HS-5 (cell line): ENCODE measurements around the gene SIDT2.
"Not testable (repeated sequence)": the region's sequence is repeated elsewhere in the genome, so short reads cannot be mapped to it uniquely, and the experiment has no call there.

Experiments
- DNase-seq: peaks from one replicate; pipeline ENCODE4 v3.0.0-alpha.2; 2012; ENCODE audit warnings: low read depth

SIDT2 gene

DNA sequence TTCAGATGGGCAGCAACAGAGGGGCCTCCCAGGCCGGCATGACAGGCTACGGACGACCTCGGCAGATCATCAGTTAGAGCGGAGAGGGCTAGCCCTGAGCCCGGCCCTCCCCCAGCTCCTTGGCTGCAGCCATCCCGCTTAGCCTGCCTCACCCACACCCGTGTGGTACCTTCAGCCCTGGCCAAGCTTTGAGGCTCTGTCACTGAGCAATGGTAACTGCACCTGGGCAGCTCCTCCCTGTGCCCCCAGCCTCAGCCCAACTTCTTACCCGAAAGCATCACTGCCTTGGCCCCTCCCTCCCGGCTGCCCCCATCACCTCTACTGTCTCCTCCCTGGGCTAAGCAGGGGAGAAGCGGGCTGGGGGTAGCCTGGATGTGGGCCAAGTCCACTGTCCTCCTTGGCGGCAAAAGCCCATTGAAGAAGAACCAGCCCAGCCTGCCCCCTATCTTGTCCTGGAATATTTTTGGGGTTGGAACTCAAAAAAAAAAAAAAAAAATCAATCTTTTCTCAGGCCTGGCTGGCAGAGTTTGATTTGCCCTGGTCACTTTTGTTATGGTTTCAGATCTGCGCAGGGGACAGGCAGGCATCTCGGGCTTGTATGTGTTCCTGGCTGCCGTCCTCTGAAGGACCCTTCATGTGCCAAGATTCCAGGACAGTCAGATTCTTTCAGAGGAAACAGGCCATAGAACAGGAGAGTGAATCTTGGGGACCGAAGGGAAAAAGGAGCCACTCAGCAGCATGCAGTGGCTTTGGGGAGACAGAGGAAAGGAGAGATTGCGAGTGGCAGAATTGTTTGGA is 25.9 kb downstream of the SIDT2 start:
- DNase-seq, result no peak

DNA sequence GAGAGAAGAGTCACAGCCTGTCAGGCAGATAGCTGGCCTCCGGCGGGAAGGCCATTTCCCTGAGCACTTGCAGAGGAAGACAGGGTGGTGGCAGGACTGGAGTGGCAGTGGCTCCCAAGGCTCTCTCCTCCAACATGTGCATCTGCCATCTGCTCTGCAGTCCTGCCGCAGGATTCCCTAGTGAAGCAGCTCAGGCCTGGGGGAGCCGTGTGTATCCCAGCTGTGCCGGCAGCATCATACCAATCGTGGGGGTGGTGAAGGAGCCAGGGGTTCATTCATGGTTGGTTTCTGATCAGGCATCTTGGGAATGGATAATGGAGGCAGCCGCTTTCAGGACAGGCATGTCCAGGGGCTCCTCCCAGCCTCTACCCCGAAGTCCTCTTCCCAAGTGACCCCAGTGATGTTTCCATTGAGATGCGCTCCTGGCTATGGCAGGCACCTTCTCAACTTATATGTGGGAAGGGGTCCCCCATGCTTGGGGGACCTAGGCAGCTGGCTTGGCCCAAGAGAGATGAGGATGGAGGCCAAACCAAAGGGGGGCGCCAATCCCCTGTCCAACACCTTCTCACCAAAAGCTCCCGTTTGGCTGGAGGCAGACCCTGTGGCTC is 26.8 kb downstream of the SIDT2 start:
- no peak for DNase-seq

DNA sequence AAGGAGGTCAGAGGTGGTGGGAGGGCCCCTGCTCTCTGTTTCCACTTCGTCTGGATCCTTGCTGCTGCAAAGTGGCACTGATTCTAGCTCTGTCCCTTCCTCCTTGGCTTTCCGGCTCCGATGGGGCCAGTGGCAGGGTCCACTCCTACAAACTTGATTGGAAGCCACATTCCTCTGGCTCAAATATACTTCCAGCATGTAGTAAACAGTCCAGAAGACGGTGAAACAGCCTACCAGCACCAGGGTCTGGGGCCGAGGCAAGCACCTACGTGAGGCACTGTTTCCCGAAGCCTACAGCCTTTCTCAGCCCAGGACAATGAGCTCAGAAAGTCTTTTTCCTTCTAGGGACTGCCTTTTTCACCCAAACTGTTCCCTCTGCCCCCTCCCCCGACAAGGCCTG is 27.6 kb downstream of the SIDT2 start:
- not testable (repeated sequence) for DNase-seq

DNA sequence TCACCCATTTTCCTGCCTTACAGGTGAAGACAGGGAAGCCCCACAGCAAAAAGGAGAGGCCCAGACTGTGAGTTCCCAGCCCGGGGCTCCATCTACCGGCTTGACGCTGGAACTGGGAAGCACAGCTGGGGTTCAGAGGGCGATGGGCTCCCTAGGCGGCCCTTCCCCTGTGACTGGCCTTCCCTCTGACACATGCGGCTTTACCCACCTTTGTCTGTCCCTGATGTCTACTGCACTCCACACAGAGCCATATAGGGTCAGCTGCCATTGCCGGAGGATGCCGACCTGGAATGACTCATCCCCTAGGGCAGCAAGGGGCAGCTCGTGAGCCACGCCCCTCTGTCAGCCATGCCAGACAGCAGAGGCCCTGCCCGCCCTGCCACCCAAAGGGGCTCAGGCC is 28.3 kb downstream of the SIDT2 start:
- not testable (repeated sequence) for DNase-seq

DNA sequence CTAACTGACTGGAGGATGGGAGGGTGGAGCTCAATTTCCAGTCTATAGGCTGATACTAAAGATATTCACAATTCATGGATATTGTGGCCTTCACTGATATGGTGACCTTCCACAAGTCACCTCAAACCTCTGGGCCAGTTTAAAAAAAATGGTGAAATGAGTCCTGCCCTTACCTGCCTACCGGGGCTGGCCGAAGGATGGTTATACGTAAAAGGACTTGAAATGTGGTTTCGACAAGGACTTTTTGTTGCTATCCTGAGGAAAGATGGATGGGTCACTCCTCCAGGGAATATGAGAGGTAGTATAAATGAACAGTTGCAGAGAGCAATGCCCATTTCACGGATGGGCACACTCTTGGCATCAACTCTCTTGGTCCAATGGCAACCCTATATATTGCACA is 28.9 kb downstream of the SIDT2 start:
- DNase-seq, result not testable (repeated sequence)

DNA sequence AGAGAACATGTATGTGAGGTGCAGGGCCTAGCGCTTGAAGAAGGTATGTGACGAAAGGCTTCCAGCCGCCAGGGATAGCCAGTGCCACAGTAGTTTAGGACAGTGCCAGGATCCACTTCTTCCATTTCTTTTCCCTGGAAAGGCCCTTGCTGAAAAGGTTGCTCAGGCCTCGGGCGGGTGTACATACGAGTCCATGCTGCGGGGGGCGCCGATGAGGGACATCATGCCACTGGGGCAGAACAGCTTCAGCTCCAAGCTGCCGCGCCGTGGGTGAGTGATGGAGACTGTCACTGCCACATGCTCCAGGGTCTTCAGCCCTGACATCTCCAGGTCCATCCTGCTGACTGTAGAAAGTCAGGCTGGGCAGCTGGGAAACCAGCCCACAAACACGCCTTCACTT is 30.2 kb downstream of the SIDT2 start:
- not testable (repeated sequence) for DNase-seq

DNA sequence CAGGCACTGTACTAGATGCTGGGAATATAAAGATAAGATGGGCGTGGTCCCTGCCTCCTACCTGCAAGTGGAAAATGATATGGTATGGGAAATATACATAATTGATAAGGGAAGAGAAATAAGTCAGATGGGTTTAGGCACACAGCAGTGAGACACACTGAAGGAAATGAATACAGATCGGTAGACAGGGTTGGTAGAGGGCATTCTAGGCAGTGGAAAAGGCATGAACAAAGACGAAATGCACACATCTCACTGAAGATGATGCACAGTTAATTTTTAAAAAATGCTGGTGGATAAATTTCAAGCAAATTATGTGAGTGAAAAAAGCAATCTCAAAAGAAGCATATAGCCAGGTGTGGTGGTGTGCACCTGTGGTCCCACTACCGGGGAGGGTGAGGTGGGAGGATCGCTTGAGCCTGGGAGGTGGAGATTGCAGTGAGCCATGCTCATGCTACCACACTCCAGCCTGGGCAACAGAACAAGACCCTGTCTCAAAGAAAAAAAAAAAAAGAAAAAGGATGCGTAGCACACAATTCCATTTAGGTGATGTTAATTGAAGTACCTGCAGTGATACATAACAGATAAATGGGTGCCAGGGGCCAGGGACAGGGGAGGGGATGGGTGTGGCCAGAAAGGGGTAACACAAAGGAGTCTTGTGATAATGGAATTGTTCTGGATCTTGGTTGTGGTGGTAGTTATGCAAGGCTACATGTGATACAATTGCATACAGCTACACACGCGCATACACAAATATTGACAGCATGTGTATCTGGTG is 31.0 kb downstream of the SIDT2 start:
- not testable (repeated sequence) for DNase-seq

DNA sequence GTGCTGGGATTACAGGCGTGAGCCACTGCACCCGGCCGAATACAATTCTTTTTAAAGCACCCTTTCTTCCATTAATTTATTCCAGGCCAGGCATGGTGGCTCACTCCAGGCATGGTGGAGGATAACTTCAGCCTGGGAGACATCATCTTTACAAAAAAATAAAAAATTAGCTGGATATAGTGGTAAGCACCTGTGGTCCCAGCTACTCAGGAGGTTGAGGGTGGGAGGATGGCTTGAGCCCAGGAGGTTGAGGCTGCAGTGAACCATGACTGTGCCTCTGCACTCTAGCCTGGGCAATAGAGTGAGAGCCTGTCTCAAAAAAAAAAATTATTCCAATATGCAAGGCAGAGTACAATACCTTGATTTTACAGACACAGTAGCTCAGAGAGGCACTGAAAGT is 32.1 kb downstream of the SIDT2 start:
- DNase-seq, result no peak

DNA sequence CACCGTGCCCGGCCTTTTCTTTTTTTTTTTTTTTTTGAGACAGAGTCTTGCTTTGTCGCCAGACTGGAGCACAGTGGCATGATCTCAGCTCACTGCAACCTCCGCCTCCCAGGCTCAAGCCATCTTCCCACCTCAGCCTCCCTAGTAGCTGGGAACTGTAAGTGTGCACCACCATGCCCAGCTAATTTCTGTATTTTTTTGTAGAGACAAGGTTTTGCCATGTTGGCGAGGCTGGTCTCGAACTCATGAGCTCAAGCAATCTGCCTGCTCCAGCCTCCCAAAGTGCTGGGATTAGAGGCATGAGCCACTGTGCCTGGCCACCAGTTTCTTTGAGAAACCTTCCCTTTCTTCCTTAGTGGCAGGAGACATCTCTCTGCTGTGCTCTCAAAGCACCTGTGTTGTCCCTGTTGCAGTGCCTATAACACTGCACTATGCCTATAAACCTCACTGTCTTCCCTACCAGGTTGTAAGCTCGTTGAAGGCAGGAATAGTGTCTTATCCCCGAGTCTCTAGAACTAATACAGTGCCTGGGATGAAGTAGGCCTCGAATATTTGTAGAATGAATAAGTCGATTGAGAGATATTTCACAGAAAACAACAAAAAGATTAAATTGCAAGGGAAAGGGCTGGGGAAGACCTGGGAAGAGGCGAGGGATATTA is 34.3 kb downstream of the SIDT2 start:
- DNase-seq, result no peak

DNA sequence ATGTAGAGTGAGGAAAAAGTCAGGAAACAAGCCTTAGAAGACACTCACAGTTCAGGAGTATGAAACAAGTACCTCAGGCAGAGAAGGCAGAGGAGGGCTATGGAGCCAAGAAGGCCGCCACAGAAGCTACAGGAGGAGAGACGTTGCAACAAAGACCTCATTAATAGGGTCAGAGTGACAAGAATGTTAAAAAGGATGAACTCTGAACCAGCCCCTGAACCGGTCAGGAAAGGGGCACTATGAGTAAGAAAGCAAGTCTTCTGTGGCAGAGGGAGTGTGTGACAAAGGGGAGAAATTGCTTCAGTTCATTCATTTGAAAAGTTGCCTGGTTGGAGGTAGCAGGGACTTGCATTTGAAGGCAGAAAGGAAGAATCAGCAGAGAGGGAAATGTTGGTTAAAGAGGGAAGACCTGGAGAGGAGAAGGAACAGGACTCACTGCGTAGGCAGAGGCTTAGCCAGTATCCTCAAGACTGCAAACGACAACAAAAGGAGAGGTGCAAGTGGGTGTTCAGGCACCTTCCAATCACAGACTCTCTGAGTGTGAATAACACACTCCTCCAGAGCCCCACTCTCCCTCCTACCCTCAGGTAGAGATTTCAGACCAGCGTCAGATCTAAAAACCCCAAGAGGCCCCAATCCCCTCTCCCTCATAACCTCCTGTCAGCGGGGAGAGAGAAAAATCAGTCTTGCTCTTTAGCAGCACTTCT is 36.0 kb downstream of the SIDT2 start:
- no peak for DNase-seq

DNA sequence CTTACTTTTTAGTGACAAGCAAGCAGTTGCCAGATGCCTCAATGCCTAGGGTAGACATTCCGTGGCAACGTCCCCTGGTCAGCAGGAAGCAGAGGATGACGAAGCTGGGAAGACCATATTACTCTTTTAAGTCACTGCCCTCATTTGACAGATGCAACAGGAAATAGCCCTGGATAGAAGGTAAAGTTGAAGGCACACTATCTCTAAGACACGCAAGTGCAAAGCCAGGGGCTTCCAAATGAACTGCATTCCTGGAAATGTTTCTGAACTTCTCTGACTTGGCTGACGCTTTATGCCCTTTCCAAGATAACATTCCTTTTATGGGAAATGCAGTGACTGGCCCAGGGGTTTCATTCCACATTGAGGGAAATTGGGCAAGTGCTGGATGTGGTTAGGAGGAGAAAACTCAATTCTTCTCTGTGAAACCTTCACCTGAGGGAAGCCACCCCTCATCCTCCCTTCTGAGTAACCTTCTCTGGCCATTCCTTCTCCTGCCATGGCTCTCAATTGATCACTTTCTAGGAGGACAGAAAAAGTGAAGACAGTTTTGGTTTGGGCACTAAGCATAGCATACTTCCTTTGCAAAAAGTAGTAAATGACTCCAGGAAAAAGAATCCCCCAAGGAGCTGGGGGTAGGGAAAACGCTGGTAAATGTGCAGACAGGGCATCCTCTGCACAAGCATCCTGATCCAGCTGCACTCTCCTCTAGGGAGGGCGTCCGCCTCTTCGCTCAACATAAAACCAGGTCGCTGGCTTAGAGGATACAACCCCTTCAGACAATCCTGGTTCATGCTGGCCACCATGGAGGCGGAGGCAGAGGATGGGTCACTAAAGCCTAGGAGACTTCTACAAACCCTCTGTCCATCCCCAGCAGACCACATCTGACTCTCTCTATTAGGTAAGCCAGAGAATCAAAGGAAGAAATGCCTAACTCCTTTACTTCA is 38.9 kb downstream of the SIDT2 start:
- no peak for DNase-seq

DNA sequence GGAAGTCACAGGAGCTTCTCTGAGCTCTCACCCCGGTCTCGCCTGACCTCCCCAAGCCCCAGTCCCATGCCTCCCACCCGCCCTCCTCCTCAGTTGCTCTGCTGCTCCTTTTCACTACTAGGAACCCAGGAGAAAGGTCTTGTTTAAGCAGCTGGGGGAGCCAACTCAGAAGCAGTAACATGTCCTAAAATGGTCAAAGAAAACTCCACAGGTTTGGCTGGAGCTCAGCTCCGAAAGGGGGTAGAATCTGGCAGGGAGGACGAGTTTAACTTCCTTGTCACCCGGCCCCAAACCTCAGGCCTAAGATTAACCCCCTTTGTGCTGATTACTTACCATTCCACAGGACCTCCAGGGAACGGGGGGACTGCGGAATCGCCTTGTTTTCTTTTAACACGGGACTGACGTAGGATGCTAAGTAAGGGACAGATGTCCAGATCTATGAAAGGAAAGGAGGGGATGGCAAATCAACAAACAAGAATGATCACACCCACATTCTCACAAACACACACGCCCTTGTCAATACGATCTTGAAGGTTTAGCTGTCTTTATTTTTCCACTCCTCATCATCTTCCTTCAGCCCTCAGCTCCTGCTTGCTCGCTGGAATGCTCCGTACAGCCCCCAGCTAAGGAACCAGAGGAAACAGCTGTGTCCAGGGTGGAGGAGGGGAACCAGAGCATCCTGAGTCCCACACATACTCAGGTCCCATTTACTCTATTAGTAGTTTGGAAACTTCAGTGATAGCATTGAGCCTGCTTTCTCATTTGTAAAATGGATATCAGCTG is 39.8 kb downstream of the SIDT2 start:
- no peak for DNase-seq

DNA sequence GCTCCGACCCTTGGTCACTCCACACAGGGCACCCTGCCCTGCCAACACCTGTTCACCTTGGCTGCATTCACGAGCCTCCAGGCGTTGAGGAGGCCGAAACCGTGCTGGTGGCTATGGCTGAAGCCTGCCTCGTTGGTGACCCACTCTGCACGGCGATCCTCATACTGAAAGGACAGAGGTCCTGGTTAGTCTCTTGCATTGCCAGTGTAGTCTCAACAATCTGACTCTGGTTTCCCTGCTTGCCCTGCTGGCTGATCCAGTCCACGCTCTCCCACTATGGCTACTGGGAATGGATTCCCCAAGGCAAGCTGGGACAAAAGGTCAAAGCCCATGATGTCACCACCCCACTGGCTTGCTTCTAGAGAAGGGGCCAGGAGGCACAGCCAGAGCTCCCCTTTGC is 40.5 kb downstream of the SIDT2 start:
- DNase-seq, result no peak

DNA sequence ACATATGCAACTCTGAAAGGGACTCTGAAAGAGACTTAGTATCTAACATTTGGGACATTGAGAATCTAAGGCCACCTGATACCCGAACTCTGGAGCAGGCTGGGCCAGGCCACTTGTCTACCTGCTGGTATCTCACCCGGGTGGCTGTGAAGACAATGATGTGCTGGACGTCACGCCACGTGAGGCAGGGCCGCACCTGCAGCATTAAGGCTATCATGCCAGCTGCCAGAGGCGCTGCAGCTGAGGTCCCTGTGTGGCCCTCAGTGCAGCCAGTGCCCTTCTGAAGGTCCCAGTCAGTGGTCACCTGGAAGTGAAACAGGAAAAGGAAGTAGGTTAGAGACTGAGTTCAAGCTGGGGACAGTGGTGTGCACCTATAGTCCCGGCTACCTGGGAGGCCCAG is 40.9 kb downstream of the SIDT2 start:
- DNase-seq, result no peak

DNA sequence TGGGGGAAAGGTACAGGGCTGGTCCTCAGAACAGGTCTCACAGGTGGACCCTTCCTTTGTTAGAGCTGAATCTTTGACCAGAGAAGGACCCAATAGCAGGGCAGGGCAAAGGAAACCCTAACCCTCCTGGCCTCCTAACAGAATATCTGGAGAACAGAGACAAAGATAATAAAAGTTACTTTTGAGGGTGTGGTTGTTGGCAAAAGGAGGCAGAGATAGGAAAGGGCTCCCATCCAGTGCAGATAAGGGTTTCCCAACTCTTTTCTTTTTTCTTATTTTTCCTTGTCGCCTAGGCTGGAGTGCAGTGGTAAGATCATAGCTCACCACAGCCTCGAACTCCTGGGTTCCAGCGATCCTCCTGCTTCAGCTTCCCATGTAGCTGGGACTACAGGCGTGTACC is 41.5 kb downstream of the SIDT2 start:
- no peak for DNase-seq

DNA sequence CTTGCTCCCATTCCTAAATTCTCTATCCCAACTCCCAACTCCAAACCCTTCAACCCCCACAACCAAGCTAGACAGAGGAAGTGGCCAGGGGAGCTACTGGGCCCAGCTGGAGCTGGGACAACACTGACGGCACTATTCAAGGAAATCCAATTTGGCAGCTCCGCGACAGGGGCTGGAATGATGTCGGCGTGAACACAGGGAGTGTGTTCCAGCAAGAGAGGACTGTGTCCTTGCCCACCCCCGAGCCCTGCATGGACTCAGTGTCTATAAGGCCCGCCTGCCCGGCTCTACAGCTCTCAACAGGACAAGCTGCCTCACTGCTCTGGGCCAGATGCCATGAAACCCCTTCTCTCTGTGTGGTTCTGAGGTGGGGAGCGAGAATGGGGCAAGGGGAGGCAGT is 42.0 kb downstream of the SIDT2 start:
- no peak for DNase-seq

DNA sequence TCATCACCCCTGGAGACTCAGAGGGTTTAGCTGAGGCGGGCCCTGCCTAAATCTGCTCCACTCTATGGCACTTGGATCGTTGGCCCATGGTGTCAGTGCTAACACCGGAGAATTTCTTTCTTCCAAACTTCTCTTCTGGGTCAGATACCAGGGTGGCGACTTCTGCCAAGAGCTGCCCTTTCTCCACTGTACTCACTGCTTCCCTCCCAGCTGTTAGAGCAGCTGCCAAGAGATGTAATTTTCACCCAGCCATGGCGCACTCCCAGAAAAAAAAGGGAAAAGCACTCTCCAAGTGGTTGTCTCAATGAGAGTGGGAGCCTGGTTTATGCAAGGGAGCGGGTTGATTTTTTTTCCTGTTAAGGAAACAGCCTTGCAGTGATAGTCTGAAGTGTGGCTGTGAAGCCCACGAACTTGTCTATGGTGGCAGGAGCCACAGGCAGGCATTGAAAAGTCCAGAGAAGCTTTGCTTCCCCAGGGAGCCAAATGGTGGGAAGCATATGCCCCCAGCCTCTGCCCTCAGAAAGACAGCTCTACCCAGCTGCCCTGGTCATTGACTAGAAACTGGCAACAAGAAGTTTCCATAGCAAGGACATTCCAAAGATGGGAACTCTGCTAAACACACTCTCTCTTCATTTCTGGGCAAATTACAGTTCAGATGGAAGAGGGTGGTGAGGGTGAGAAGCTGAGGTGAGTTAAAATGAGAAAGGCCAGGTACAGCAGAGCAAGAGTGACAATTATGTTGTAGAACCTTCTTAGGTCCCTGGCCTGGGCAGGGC is 42.6 kb downstream of the SIDT2 start:
- DNase-seq, result no peak

DNA sequence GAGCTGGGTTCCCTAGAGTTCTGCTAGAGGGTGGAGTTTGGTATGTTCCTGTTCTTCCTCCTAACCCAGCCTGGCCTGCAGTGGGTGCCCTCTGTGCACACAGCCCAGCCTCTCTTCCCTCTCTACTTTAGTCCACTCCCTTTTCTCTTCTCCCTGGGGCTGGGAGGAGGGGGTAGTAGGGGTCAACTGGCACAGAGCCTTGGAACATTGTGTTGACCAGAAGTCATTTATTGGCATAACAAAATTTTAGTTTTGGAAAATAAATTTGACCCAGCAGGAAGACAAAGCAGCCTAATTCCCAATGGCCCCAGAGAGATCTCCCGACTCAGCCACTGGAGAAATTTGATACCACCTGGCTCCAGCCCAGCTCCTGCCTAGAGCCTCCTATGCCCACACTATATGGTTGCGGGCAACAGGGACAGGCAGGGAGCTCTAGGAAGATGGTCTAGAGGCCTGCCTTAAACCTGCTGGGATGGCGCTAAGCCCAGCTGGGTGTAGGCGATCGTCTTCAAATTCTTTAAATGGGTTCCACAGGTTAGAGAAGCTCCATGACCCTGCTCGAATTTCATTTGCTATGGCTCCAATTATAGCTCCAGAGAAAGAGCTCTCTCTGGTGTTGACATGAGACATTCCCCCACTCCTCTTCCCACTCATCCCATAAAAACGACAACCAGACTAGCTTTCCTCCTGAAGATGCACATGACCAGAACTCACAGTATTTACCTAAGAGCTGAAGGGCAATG is 43.4 kb downstream of the SIDT2 start:
- DNase-seq, result no peak
